ENCODE measurements around the gene HYAL4. TPM values are rescaled to one million over a fixed set of nuclear protein-coding genes. Genes with fewer than 3 reads are reported as not detected.
"Not testable (repeated sequence)": the region's sequence is repeated elsewhere in the genome, so short reads cannot be mapped to it uniquely, and the experiment has no call there.

HYAL4 gene
- total RNA-seq, 1 donor: under 0.01 TPM

- DNase-seq (ENCODE audit: low read depth): no peak
- TF ChIP-seq CTCF (IDR thresholded peaks at IDR 0.05; ENCODE audit: insufficient read depth, low read depth, low read length): no peak
- H3K4me3 ChIP-seq (ENCODE audit: low read depth, low read length): no peak overlapping the region
Measured at GRCh38 chr7:123821320-123821719, 23.6 kb upstream of the HYAL4 start.

DNA sequence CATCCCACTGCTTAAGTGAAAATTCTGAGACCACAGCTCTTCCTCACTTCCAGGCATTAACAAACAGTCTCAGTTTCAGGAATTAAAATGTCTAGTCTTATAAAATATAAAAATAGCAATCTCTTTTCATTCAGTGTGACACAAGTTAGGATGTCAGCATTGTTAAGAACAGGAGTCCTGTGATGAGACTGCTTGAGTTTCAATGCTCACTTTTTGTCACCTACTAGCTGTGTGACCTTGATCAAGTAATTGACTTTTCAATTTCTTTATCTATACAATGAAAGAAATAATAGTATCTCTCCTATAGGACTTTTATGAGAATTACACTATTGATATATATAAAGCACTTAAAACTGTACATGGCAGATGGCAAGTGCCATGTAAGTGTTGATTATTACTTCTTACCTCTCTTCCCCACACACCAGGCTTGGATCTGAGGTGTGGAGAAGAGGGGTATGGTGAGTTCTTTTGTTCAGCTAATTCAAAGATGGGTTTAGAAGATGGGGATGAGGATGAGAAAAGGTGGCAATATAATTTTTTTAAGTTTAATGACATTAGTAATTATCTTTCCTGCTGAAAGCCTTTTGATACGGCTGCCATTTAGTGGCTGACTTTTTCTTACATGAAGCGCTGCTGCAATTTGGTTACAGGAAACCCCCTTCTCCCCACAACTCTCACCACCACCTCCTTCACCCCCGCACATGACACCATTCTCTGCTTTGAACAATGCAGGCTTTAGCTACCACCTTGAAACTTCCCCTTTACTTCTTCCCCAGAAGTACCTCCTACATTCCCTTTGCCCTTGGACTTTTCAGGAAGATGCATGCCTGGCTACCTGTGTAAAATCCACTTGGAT, 20.8 kb upstream of the HYAL4 start:
- H3K4me3 ChIP-seq (ENCODE audit: low read depth, low read length): no peak overlapping the region
- no peak for TF ChIP-seq CTCF (IDR thresholded peaks at IDR 0.05; ENCODE audit: insufficient read depth, low read depth, low read length)
- no peak for DNase-seq (ENCODE audit: low read depth)

DNA sequence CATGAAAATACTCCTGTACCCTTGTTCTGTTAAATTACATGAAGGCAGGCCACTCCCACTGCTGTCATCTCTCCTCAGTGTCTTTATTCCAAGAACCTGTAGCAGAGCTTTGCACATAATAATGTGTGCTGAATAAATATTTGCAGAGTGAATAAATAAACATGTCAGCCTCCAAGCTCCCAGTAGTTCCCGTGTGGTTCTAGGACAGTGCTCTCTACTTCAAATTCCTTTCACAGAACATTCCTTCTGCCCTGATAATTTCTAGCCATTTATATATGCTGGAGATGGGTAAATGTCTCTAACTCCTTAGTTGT, 20.3 kb upstream of the HYAL4 start:
- no peak for TF ChIP-seq CTCF (IDR thresholded peaks at IDR 0.05; ENCODE audit: insufficient read depth, low read depth, low read length)
- H3K4me3 ChIP-seq (ENCODE audit: low read depth, low read length): no peak overlapping the region

GRCh38 chr7:123828805-123829204, 16.2 kb upstream of the HYAL4 start:
- H3K4me3 ChIP-seq (ENCODE audit: low read depth, low read length): no peak overlapping the region
- no peak for DNase-seq (ENCODE audit: low read depth)
- no peak for TF ChIP-seq CTCF (IDR thresholded peaks at IDR 0.05; ENCODE audit: insufficient read depth, low read depth, low read length)

More for the DNA sequence above, 20.3 kb upstream of the HYAL4 start:
- DNase-seq (ENCODE audit: low read depth): no peak

DNA sequence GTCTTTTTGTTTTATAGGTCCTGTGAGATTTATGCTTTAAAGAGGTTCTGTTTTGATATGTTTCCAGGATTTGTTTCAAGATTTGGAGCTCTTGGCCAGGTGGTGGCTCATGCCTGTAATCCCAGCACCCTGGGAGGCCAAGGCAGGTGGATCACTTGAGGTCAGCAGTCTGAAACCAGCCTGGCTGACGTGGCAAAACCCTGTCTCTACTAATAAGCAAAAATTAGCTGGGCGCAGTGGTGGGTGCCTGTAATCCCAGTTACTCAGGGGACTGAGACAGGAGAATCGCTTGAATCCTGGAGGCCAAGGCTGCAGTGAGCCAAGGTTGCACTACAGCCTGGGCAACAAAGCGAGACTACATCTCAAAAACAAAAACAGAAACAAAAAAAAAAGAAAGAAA, 8.3 kb upstream of the HYAL4 start:
- H3K4me3 ChIP-seq (ENCODE audit: low read depth, low read length): no peak overlapping the region
- TF ChIP-seq CTCF (IDR thresholded peaks at IDR 0.05; ENCODE audit: insufficient read depth, low read depth, low read length): no peak
- DNase-seq (ENCODE audit: low read depth): no peak

GRCh38 chr7:123839106-123839505, 5.9 kb upstream of the HYAL4 start:
- not testable (repeated sequence) for H3K4me3 ChIP-seq (ENCODE audit: low read depth, low read length); DNase-seq (ENCODE audit: low read depth)

DNA sequence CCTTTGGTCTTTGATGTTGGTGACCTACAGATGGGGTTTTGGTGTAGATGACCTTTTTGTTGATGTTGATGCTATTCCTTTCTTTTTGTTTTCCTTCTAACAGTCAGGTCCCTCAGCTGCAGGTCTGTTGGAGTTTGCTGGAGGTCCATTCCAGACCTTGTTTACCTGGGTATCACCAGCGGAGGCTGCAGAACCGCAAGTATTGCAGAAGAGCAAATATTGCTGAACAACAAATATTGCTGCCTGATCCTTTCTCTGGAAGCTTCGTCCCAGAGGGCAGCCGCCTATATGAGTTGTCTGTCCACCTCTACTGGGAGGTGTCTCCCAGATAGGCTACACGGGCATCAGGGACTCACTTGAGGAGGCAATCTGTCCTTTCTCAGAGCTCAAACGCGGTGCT, 827 bp upstream of the HYAL4 start:
- H3K4me3 ChIP-seq (ENCODE audit: low read depth, low read length); DNase-seq (ENCODE audit: low read depth): not testable (repeated sequence)

DNA sequence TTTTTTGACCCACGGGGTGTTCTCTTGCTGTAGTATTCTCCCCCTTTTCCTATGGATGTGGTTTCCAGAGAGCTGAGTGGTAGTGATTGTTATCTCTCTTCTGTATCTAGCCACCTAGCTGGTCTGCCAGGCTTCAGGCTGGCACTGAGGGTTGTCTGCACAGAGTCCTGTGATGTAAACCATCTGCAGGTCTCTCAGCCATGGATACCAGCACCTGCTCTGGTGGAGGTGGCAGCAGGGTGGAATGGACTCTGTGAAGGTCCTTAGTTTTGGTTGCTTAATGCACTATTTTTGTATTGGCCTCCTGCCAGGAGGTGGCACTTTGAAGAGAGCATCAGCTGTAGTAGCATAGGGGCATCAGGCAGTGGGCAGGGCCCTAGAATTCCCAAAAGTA, 851 bp downstream of the HYAL4 start:
- DNase-seq (ENCODE audit: low read depth): no peak
- TF ChIP-seq CTCF (IDR thresholded peaks at IDR 0.05; ENCODE audit: insufficient read depth, low read depth, low read length): no peak
- no peak overlapping the region for H3K4me3 ChIP-seq (ENCODE audit: low read depth, low read length)
